Hematopoietic multipotent progenitor cell (in vitro differentiated cells): ENCODE measurements around the gene FMN2. TPM values are rescaled to one million over a fixed set of nuclear protein-coding genes. Genes with fewer than 3 reads are reported as not detected.

ENCODE experiments used
- DNase-seq, 3 donors: peaks; one replicate each; pipeline ENCODE4 v3.0.0-alpha.2; 2011 to 2015; ENCODE audit warnings: low read depth in 2 of 3, low spot score in 2 of 3
- total RNA-seq: library from RNA; depleted of rRNA; stranded (reverse); fragments of >200 nt; gene quantifications from one replicate; pipeline ENCODE4 v1.2.3, GENCODE V29; 2012

Gene FMN2
- total RNA-seq: not detected

GRCh38 chr1:240091614-240092300 lies at the start of gene FMN2:
FMN2 (plus strand) TSS chr1:240091883; CDS start chr1:240092110, 227 bp downstream.
- DNase-seq: peak in 2 of 3 donors; percentile 11 to 28

- no peak for DNase-seq
These were observed 47.1 kb upstream of the FMN2 start for GRCh38 chr1:240044620-240045019.

- no peak for DNase-seq
These were observed 45.7 kb upstream of the FMN2 start for GRCh38 chr1:240046000-240046399.

GRCh38 chr1:240054109-240054701 lies 37.5 kb upstream of the FMN2 start:
- DNase-seq: no peak

GRCh38 chr1:240055936-240056335 lies 35.7 kb upstream of the FMN2 start:
- DNase-seq: no peak

GRCh38 chr1:240056350-240056749 lies 35.3 kb upstream of the FMN2 start:
- no peak for DNase-seq

- DNase-seq: no peak
These were observed 33.6 kb upstream of the FMN2 start for GRCh38 chr1:240058049-240058448.

GRCh38 chr1:240068961-240069360 lies 22.7 kb upstream of the FMN2 start:
- DNase-seq: no peak

- no peak for DNase-seq
These were observed 21.5 kb upstream of the FMN2 start for GRCh38 chr1:240070188-240070587.

GRCh38 chr1:240073097-240073496 lies 18.6 kb upstream of the FMN2 start:
- no peak for DNase-seq

- DNase-seq: no peak
These were observed 17.3 kb upstream of the FMN2 start for GRCh38 chr1:240074422-240074821.

- no peak for DNase-seq
These were observed 16.8 kb upstream of the FMN2 start for GRCh38 chr1:240074908-240075307.

GRCh38 chr1:240084337-240084736 lies 7.3 kb upstream of the FMN2 start:
- no peak for DNase-seq

GRCh38 chr1:240084749-240085148 lies 6.9 kb upstream of the FMN2 start:
- DNase-seq: no peak

GRCh38 chr1:240086726-240087125 lies 5.0 kb upstream of the FMN2 start:
- no peak for DNase-seq

- DNase-seq: no peak
These were observed 1.7 kb upstream of the FMN2 start for GRCh38 chr1:240090014-240090413.

- peak in 1 of 3 donors; percentile 4 for DNase-seq
These were observed 604 bp upstream of the FMN2 start for GRCh38 chr1:240090957-240091600.

GRCh38 chr1:240092301-240093119 lies 827 bp downstream of the FMN2 start:
- peak in 2 of 3 donors; percentile 4 to 6 for DNase-seq

GRCh38 chr1:240093120-240093961 lies 1.7 kb downstream of the FMN2 start:
- peak in 2 of 3 donors; percentile 0 to 2 for DNase-seq

GRCh38 chr1:240094041-240094722 lies 2.5 kb downstream of the FMN2 start:
- no peak for DNase-seq
